ENCODE measurements around the gene ATP6V0A1.

ATP6V0A1 gene

DNA sequence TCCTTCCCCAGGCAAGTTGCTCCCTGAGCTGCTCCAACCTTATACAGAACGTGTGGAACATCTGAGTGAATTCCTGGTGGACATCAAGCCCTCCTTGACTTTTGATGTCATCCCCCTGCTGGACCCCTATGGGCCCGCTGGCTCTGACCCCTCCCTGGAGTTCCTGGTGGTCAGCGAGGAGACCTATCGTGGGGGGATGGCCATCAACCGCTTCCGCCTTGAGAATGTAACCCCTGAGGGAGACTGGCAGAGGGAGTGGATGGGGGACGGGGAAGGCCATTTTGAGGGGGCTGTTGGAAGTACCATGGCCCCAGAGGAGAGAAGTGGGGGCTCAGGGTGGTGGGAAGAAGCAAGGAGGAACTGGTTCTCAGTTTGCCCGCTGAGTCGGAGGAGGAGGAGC, 105.3 kb downstream of the ATP6V0A1 start:
- DNase-seq, result no peak

DNA sequence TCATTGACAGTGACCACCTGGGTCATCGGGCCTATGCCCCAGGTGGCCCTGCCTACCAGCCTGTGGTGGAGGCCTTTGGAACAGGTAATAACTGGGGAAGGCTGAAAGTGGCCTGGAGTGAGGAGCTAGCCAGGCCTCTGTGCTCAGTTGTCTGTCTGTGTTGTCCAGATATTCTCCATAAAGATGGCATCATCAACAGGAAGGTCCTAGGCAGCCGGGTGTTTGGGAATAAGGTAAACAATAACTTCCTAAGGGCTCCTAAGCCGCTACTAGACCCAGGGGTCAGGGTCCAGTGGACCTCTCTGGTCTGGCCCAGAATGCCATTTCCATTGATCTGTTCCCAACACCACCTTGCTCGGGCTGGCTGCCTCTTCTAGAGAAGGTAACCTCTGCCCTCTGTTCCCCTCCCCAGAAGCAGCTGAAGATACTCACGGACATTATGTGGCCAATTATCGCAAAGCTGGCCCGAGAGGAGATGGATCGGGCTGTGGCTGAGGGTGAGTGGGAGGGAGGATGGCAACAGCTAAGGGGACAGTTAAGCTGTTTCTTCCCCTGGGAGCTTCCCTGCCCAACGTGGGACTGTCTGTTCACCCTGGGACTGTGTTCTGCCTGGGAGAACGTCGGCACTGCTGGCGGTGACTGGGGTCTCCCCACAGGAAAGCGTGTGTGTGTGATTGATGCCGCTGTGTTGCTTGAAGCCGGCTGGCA, 106.3 kb downstream of the ATP6V0A1 start:
- DNase-seq, result no peak

DNA sequence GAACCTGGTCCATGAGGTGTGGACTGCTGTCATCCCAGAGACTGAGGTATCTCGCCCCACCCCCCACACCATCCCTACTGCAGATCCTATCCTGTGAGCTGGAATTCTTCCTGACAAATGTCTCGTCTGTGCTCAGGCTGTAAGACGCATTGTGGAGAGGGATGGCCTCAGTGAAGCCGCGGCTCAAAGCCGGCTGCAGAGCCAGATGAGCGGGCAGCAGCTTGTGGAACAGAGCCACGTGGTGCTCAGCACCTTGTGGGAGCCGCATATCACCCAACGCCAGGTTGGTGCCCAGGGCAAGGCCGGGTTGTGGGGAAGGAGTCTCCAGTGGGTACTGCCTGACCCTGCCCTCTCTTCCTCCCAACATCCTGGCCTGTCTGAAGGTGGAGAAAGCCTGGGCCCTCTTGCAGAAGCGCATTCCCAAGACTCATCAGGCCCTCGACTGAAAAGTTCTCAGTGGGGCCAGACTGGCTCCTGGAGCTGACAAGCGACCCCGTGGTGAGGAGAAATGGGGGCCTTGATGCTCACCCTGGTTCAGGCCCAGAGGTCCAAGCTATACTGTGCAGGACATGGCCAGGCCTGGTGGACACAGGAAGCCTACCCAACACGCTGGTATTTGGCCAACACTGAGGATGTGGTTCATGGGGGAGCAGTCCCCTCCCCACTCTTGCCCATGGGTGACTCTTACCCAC, 107.0 kb downstream of the ATP6V0A1 start:
- no peak for DNase-seq

DNA sequence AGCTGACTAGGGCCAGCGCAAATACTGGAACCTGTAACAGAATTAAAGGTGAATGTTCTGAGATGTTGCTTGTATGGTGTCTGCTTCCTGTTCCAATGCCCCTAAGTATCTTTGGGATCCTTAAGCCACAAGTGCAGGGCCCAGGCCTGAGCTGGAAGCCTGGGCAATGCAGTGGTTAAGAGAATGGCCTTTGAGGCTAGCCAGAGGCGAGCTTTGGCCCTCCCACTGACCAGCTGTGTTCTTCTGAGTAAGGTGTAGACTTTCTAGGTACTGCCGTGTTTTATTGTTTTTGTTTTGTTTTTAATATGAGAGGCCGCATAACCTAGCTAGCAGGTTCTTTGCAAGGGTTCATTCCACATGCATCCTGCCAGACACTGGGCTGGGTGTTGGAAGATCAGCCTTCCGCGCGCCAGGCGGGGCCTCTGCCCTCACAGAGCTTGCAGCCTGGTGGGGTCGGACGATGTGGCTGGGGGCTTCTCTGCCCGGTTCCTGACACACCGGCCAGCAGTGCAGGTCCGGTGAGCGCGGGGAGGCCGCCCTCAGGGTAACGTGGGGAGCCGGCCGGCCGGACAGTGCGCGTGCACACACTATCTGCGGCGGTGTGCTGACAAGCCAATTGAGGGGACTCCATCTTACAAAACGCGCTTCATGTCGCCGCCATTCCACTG, 107.7 kb downstream of the ATP6V0A1 start:
- DNase-seq, result no peak

DNA sequence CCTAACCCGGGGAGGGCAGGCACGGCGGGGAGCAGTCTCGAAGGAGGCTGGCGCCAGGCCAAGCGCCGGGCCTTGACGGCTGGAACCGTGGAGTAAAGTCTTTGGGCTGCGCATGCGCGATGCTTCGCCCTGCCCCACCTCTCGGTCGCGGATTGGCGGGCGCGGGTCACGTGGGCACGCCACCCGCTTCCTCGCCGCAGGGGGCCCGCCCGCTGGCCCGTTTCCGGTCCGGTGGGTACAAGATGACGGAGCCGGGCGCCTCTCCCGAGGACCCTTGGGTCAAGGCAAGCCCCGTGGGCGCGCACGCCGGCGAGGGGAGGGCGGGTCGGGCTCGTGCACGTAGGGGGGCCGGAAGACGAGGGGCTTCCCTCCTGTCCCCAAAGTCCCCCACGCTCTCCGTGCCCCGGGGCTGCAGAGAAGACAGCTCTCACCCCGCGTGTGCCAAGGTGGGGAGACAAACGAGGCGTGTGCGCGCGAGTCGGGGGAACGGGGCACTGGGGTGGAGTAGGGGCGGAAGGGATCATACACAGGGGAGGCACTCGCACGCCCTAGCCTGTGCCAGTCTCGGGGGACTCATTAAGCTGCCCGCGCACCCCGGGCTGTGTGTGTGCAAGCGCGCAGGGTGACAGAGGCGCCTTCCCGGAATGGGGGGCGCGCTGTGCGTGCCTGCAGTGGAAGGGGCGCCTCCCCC, 108.3 kb downstream of the ATP6V0A1 start, which contains the start of gene MLX:
MLX (plus strand) TSS at position 218 of the 691 bp plus-strand sequence; CDS start at position 243, 25 bp downstream.
- DNase-seq, result peak; percentile 91 to 92

DNA sequence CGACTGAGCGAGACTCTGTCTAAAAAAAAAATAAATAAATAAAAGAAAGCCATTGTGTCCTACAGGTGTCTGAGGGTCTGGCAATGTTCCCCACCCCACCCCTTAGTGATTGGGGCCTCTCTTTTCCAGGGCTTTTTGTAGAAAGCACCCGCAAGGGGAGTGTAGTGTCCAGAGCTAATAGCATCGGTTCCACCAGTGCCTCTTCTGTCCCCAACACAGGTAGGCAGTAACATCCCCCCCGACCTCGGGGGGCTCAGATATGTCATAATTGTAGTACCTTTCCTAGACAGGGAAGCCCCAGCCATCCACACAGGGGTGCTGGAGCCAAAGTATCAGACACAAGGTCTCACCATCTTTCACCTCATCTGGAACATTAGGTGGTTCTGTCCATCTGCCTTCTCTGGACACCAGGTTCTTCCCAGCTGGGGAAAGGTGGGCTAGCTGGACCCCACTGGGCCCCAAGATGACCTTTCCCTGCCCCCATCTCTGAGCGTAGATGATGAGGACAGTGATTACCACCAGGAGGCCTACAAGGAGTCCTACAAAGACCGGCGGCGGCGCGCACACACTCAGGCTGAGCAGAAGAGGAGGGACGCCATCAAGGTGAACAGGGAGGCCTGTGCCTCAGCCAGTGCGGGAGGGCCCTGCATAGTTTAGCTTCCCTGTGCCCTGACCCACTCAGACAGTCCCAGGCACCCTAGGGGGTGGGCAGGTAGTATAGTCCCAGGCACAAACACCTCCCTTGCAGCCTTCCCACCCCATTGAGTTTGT, 109.8 kb downstream of the ATP6V0A1 start:
- no peak for DNase-seq

DNA sequence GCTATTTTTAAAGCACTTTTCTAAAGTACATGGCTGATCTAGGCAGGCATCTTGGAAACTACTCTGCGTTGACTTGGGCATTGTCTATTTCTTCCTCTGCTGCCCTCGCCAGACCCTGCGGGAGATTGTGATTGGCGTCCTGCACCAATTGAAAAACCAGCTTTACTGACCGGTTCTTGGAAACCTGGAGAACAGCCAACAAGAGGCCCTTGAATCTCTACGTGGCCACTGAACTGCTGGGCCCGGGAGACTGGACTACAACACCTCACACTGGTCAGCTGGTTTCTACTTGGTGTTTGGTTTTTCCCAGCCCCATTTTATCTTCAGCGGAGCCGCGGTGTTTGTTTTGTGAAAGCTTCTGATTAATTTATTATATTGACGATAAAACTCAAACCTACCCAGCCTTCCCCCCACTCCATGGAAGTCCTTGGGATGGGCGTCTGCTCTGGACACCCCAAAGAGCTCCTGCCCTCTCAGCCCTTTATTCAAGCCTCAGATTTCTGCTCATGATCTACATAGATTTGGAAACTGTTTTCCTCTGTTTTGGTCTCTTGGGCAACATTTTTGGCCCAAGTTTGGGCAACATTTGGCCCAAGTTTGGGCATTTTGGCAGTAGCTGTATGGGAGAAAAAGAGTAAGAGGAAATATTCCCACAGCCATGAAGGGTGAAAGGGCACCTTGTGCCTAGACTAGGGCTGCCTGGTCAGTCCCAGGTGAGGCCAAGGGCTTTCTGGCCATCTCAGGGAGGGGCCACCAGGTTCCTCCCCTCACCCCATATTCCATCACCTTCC, 113.0 kb downstream of the ATP6V0A1 start:
- no peak for DNase-seq

Data from activated CD4-positive, alpha-beta T cell treated with anti-CD3 and anti-CD28 coated beads, Interleukin-2, amount 50 U/mL, for 48 hours (primary cell).